Amniotic stem cell (primary cell): ENCODE measurements around the gene NEGR1.

Experiments used
- DNase-seq: peaks from one replicate; lab custom pipeline; 2025; lab: John Stamatoyannopoulos, UW

NEGR1 gene

GRCh38 chr1:71463144-71463543 lies 819.2 kb downstream of the NEGR1 start:
- DNase-seq, result no peak

DNA sequence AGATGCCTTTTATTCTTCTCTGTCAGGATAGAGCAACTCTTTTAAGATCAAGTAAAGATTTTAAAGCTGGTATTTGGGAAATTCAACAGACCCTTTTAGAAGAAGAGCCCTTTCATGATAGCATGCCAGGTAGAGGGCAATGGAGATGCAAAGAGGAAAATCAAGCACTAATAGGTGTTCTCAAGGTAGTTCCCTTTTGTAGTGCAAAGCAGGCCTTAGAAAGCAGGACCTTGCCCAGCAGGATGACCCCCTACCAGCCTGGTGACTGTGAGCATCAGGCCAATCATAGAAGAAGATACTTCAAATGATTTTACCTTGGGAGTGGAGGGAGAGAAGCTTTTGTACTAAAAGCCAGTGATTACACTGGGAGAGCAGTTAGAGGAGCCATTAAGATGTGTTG lies 820.1 kb downstream of the NEGR1 start:
- no peak for DNase-seq

DNA sequence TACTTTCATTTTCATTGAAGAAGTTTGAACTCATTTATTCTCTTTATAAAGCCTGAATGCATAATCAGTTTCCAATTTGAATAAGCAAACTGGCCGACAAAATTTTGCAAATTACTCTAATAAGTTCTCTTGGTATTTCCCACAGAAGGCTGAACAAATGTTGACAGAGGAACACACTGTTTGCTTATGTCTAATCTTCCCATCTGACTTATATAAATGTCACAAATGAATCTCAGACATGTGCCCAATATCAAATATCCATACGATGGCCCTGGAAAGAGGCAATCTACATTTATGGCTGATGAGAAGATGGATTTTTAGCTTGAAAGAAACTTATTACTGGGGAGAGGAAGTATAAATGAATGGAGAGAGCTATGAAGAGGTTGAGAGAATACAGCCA lies 820.9 kb downstream of the NEGR1 start:
- DNase-seq, result no peak

DNA sequence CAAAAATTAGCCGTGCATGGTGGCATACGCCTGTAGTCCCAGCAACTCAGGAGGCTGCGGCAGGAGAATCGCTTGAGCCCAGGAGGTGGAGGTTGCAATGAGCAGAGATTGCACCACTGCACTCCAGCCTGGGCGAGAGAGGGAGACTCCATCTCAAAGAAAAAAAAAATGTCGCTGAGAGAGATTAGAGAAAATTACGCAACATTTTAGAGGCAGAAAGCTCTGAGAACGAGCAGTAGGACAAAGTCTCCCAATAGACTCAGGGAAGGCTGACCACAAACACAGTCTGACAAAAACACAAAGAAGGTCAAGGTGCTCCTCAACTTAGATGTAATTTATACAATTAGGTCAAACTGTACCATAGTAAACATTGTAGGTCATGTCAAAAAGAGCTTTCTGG lies 833.9 kb downstream of the NEGR1 start:
- no peak for DNase-seq

DNA sequence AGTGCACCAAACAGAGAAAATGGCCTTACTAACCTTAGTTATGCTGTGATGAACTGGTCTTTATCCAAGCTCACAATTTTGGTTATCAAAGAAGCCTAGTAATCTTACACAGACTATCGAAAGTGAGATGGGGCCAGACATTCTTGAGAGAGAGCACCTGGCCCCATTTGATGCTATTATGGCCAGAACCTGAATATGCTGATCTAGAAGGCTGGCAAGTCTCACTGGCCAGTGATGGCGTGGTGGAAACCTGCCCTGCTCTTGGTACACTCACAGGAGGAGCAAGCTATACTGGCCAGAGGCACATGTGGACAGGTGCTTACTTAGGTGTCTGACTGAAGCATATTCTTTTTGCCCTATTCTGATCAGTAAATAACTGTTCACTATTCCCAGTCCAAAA lies 843.7 kb downstream of the NEGR1 start:
- no peak for DNase-seq

- DNase-seq, result no peak
Measured at GRCh38 chr1:71435951-71436350, 846.4 kb downstream of the NEGR1 start.

GRCh38 chr1:71434240-71434639 lies 848.1 kb downstream of the NEGR1 start:
- DNase-seq, result no peak

GRCh38 chr1:71428029-71428428 lies 854.3 kb downstream of the NEGR1 start:
- no peak for DNase-seq

DNA sequence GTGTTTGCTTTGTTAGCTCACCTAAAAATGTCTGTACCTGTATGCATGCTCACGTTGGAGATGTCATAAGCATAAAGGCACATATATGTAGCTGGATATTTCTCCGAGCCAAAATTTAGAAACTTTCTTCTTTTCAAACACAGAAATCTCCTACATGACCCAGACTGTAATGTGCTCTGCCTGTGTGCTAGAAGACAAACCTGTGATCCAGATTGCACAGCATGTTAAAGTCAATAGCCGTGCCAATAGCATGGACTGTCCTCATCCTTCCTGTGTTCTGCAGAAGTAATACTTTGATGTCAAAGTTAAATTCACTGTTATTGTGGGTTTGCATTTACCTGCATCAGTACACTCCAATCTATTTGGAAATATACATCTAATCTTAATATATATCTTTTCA lies 855.3 kb downstream of the NEGR1 start:
- DNase-seq, result no peak

DNA sequence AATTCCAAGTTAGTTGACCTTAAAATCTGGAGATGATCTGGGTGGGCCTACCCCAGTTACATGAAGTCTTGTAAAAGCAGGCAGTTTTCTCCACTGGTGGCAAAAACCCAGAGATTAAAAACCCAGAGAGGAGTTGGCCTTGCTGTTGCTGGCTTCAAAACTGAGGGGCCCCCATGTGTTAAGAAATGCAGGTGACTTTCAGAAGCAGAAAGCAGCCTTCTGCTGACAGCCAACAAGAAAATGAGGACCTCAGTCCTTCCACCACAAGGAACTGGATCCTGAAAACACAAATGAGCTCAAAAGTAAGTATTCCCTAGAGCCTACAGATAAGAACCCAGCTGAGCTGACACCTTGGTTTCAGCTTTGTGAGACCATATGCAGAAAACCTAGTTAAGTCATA lies 857.8 kb downstream of the NEGR1 start:
- DNase-seq, result no peak

- DNase-seq, result no peak
Measured at GRCh38 chr1:71422221-71422620, 860.1 kb downstream of the NEGR1 start.

- no peak for DNase-seq
Measured at GRCh38 chr1:71417421-71417820, 864.9 kb downstream of the NEGR1 start.

DNA sequence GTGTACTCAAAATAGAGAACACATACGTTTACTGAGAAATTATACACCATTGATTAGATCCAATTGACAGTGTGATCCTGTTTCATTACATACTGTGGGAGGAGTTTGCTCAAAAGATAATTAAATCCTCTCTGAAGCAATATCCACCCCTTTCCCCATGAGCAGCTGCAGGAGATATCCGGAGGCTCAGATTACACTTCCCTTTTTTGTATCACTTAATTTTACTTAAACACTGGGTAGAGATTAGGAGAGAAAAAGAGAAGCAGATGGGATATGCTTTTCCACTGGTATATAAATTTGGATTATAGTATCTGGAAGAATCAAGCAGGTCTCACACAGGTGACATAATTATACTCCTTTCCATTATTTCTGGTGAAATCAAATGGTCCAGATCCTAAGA lies 868.2 kb downstream of the NEGR1 start:
- DNase-seq, result no peak

DNA sequence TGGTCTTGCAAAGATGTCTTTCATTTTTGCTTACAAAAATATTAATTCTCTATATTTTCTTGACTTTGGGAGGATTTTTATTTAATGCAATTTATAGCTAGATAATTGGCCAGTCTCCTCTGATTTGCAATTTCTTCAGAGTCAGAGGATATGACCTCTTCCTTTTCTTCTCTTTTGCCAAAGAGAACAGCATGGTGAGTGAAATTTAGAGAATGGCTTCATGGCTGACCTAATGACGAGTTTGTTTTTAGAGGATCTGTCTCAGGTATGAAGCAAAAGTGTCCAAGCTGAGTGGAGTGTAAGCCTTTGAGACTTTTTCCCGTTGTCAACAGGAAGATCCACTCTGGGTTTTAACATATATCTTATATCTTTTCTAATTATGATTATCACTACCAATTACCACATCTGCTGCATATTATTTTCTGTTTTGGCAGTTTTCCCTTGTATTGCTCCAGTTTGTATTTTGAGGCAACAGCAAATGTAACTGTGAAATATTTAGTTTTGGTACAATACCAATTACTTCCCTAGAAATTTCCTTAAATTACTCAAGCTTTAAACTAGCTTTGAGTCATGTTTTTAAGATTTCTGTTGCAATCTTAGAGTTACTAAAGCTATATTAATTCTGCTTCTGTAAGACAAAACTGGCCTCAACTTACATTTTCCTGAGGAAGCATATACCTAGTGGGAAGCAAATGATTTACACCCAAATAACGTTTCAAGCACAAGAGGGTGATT lies 868.7 kb downstream of the NEGR1 start:
- DNase-seq, result no peak

- DNase-seq, result no peak
Measured at GRCh38 chr1:71400050-71400449, 882.3 kb downstream of the NEGR1 start.

GRCh38 chr1:71399594-71399993 lies 882.7 kb downstream of the NEGR1 start:
- no peak for DNase-seq

GRCh38 chr1:71393301-71393700 lies 889.0 kb downstream of the NEGR1 start:
- no peak for DNase-seq

DNA sequence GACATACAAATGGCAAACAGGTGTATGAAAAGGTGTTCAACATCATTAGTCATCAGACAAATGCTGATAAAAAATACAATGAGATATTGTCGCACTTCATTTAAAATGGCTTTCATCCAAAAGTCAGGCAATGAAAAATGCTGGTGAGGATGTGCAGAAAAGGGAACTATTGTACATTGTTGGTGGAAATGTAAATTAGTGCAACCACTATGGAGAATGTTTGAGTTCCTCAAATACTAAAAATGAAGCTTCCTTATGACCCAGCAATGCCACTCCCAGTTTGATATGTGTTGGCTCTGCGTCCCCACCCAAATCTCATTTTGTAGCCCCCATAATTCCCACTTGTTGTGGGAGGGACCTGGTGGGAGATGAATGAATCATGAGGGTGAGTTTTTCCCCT lies 891.8 kb downstream of the NEGR1 start:
- no peak for DNase-seq

GRCh38 chr1:71377886-71378285 lies 904.5 kb downstream of the NEGR1 start:
- no peak for DNase-seq

GRCh38 chr1:71372496-71372895 lies 909.8 kb downstream of the NEGR1 start:
- no peak for DNase-seq

DNA sequence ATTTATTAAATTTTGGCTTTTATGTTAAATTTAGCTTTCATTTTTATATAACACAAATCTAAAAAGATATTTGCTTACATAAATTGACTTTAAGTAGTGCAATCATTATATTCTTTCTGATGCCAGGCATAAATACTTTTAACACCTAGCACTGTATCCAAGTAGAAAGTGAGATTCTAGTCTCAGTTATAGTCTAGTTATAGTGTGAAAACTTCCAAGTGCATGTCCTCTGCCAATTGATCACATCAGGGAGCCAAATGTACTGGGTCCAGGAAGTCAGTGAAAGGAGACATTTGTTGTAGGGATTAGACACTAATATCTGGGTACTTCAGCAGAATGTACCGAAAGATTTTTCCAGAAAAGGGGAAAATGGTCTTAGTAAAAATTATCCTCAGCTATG lies 910.8 kb downstream of the NEGR1 start:
- no peak for DNase-seq

- DNase-seq, result no peak
Measured at GRCh38 chr1:71364236-71364635, 918.1 kb downstream of the NEGR1 start.

DNA sequence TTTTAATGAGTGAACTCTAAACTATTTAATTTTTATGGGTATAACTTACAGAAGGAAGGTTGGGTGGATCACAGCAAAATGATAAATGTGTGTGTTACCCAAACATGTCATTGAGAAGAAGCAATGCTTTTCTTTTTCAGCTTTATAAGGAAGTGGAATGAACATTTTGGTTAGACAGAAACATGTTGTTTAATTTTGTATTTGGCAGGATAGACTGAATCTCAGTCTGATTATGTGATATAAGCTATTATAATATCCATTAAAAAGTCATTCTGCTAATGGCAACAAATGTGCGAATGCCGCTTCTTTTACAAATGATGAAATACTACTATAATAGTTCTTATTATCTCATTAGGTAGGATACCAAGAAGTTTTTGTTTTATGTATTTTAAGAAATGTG lies 919.6 kb downstream of the NEGR1 start:
- DNase-seq, result no peak

- DNase-seq, result no peak
Measured at GRCh38 chr1:71362076-71362475, 920.3 kb downstream of the NEGR1 start.

GRCh38 chr1:71357708-71358107 lies 924.6 kb downstream of the NEGR1 start:
- no peak for DNase-seq
